Measurements from ENCODE around the gene ELL.

- TF ChIP-seq, protein P1, sequence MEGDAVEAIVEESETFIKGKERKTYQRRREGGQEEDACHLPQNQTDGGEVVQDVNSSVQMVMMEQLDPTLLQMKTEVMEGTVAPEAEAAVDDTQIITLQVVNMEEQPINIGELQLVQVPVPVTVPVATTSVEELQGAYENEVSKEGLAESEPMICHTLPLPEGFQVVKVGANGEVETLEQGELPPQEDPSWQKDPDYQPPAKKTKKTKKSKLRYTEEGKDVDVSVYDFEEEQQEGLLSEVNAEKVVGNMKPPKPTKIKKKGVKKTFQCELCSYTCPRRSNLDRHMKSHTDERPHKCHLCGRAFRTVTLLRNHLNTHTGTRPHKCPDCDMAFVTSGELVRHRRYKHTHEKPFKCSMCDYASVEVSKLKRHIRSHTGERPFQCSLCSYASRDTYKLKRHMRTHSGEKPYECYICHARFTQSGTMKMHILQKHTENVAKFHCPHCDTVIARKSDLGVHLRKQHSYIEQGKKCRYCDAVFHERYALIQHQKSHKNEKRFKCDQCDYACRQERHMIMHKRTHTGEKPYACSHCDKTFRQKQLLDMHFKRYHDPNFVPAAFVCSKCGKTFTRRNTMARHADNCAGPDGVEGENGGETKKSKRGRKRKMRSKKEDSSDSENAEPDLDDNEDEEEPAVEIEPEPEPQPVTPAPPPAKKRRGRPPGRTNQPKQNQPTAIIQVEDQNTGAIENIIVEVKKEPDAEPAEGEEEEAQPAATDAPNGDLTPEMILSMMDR (IDR thresholded peaks at IDR 0.05), result no peak
- TF ChIP-seq POLR2AphosphoS5 (IDR thresholded peaks at IDR 0.05; ENCODE audit: low read depth, low read length), result no peak
These were observed 76.5 kb downstream of the ELL start for GRCh38 chr19:18445262-18445948.
